Hepatocyte (in vitro differentiated cells): ENCODE measurements around the gene CUBN. TPM values are rescaled to one million over a fixed set of nuclear protein-coding genes. Genes with fewer than 3 reads are reported as not detected.

Experiments used
- DNase-seq: peaks from one replicate; pipeline ENCODE4 v3.0.0-alpha.2; 2016; ENCODE audit warnings: low spot score
- H2AFZ ChIP-seq: fragments of 200-600 bp; sonication (generic); 2 replicates; pipeline ENCODE4 v1.6.0; 2016; ENCODE audit warnings: antibody characterized with exemption, mild to moderate bottlenecking
- H3K27ac ChIP-seq: fragments of 200-600 bp; sonication (generic); 2 replicates; pipeline ENCODE4 v1.5.1; 2016; ENCODE audit warnings: mild to moderate bottlenecking
- H3K27me3 ChIP-seq: fragments of 200-600 bp; sonication (generic); 2 replicates; pipeline ENCODE4 v1.6.1; 2016
- H3K36me3 ChIP-seq: fragments of 200-600 bp; sonication (generic); replicated peaks from 2 replicates; pipeline ENCODE4 v1.5.1; 2016; ENCODE audit warnings: low read depth; ENCODE audit not compliant: insufficient read depth
- H3K4me1 ChIP-seq: fragments of 200-600 bp; sonication (generic); 2 replicates; pipeline ENCODE4 v1.5.1; 2016; ENCODE audit warnings: mild to moderate bottlenecking, moderate library complexity; ENCODE audit not compliant: insufficient read depth
- H3K4me2 ChIP-seq: fragments of 200-600 bp; sonication (generic); 2 replicates; pipeline ENCODE4 v1.6.0; 2016
- H3K4me3 ChIP-seq: fragments of 200-600 bp; sonication (generic); 2 replicates; pipeline ENCODE4 v1.5.1; 2016; ENCODE audit warnings: mild to moderate bottlenecking
- H3K79me2 ChIP-seq: fragments of 200-600 bp; sonication (generic); 2 replicates; pipeline ENCODE4 v1.6.0; 2017; ENCODE audit warnings: mild to moderate bottlenecking
- H3K9me2 ChIP-seq: fragments of 200-600 bp; sonication (generic); replicated peaks from 2 replicates; pipeline ENCODE4 v1.6.0; 2017; ENCODE audit warnings: mild to moderate bottlenecking; ENCODE audit not compliant: insufficient read depth
- H3K9me3 ChIP-seq: fragments of 200-600 bp; sonication (generic); 2 replicates; pipeline ENCODE4 v1.5.1; 2016; ENCODE audit warnings: low read depth, mild to moderate bottlenecking
- H4K20me1 ChIP-seq: fragments of 200-600 bp; sonication (generic); 2 replicates; pipeline ENCODE4 v1.6.0; 2016; ENCODE audit warnings: mild to moderate bottlenecking; ENCODE audit not compliant: insufficient read depth, poor library complexity, severe bottlenecking
- CTCF ChIP-seq: fragments of 200-600 bp; sonication (generic); IDR thresholded peaks from 2 replicates; pipeline ENCODE4 v1.5.1; 2016; ENCODE audit warnings: antibody characterized with exemption, mild to moderate bottlenecking; ENCODE audit not compliant: poor library complexity
- EZH2 ChIP-seq: fragments of 200-600 bp; sonication (generic); IDR thresholded peaks from 2 replicates; pipeline ENCODE4 v1.6.1; 2016; ENCODE audit warnings: antibody characterized with exemption, mild to moderate bottlenecking, borderline replicate concordance
- EZH2phosphoT487 ChIP-seq: fragments of 200-600 bp; sonication (generic); IDR thresholded peaks from one replicate; pipeline ENCODE4 v1.6.1; 2018; ENCODE audit warnings: antibody characterized with exemption, mild to moderate bottlenecking, low read depth, moderate library complexity; ENCODE audit not compliant: unreplicated experiment, severe bottlenecking
- WGBS: methylation state at CpG from one replicate; pipeline ENCODE4 v1.1.6; 2016; ENCODE audit warnings: low lambda C conversion rate; ENCODE audit errors: missing lambda C conversion rate; 5-methylcytosine and 5-hydroxymethylcytosine counted together
- polyA plus RNA-seq: library from polyadenylated mRNA; unstranded; fragments of >200 nt; fragmentation: Nextera tagmentation; extraction: Ambion mirVana; gene quantifications from 2 replicates; pipeline ENCODE4 v1.2.1, GENCODE V29; 2016
- total RNA-seq: library from RNA; depleted of rRNA; stranded (reverse); fragments of >200 nt; gene quantifications from 2 replicates; pipeline ENCODE4 v1.2.3, GENCODE V29; 2014

Gene CUBN
- total and polyA plus RNA-seq, 2 experiments from 2014 or later = 2.0 to 10.6 TPM

DNA sequence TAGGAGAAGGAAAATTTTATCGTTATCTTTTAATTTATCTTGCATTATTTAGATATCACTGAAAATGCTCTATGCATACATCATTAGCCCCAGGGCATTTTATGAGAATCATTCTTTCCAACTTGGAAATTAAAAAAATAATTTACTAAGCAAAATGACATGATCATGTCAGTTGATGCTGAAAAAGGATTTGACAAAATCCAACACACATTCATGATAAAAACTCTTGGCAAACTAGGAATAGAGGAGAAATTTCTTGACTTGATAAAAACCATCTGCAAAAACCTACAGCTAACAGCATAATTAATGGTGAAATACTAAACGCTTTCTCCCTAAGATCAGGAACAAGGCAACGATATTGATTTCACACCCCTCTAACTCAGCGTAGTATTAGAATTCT lies 272.2 kb downstream of the CUBN start:
- H3K79me2 ChIP-seq = no peaks in the 10 kb centered on the region
- no peaks in the 10 kb centered on the region for H3K4me1 ChIP-seq
- H3K4me2 ChIP-seq = no peak overlapping the region
- H3K4me3 ChIP-seq = no peak overlapping the region
- H3K27ac ChIP-seq = no peak overlapping the region
- H4K20me1 ChIP-seq = no peaks in the 10 kb centered on the region
- no peak for TF ChIP-seq EZH2
- TF ChIP-seq EZH2phosphoT487 = no peak
- TF ChIP-seq CTCF = no peak
- H3K27me3 ChIP-seq = no peaks in the 10 kb centered on the region
- DNase-seq = no peak
- no peaks in the 10 kb centered on the region for H3K9me3 ChIP-seq
- 70% methylated on average over 4 of the region's 4 CpGs for WGBS
- H3K9me2 ChIP-seq = no peaks in the 10 kb centered on the region
- H3K36me3 ChIP-seq = no peaks in the 10 kb centered on the region
- no peak overlapping the region for H2AFZ ChIP-seq

DNA sequence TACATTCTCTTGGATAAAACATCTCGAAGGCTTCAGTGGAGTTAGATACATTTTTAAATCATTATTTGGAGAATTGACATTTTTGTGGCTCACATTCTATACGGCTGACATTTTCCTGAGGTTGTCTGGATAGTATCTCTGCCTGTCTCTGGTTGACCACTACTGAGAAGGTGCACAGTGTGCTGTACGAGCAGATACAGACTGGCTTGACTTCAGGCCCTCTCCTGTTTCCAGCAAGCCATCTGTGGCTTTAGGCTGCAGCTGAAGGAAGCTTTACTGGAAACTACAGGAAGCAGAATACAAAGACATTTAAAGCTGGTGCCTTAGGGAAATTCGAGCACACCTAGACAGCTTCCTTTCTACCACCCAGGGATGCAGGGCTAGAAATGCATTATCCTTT lies 273.0 kb downstream of the CUBN start:
- Histone ChIP-seq H3K27me3 (no peaks in the 10 kb centered on the region), H3K27ac (no peak overlapping the region), H3K4me3 (no peak overlapping the region), H3K4me2 (no peak overlapping the region), H3K4me1 (no peaks in the 10 kb centered on the region), H3K9me2 (no peaks in the 10 kb centered on the region), H4K20me1 (no peaks in the 10 kb centered on the region), H3K79me2 (no peaks in the 10 kb centered on the region), H2AFZ (no peak overlapping the region), H3K9me3 (no peaks in the 10 kb centered on the region), H3K36me3 (no peaks in the 10 kb centered on the region)
- 47% methylated on average over 4 of the region's 4 CpGs for WGBS
- DNase-seq = no peak
- TF ChIP-seq EZH2phosphoT487 = no peak
- TF ChIP-seq CTCF = no peak
- TF ChIP-seq EZH2 = no peak

DNA sequence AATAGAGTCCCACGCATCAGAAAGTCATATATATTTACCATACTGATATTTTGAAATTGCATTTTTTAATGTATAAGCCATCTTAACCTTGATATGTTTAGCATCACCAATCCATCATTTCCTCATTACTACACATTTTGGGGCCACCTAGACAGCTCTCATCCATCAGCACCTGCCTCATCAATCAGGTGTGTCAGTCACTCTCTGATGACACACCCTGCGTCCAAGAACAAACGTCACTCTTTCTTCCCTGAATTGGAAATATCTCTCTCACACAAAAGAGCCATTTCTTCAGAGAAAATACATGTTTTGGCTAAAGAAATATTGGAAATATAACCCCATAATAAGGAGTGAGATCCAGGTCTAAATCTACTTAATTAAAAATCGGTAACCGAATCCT lies 273.5 kb downstream of the CUBN start:
- H3K9me2 ChIP-seq = no peaks in the 10 kb centered on the region
- no peaks in the 10 kb centered on the region for H3K79me2 ChIP-seq
- no peak overlapping the region for H3K4me3 ChIP-seq
- no peak for DNase-seq
- H3K4me1 ChIP-seq = no peaks in the 10 kb centered on the region
- WGBS = 76% methylated on average over 5 of the region's 5 CpGs
- H3K4me2 ChIP-seq = no peak overlapping the region
- H3K27ac ChIP-seq = no peak overlapping the region
- H3K36me3 ChIP-seq = no peaks in the 10 kb centered on the region
- no peak overlapping the region for H2AFZ ChIP-seq
- no peaks in the 10 kb centered on the region for H3K27me3 ChIP-seq
- TF ChIP-seq EZH2 (no peak), EZH2phosphoT487 (no peak), CTCF (no peak)
- no peaks in the 10 kb centered on the region for H4K20me1 ChIP-seq
- no peaks in the 10 kb centered on the region for H3K9me3 ChIP-seq

DNA sequence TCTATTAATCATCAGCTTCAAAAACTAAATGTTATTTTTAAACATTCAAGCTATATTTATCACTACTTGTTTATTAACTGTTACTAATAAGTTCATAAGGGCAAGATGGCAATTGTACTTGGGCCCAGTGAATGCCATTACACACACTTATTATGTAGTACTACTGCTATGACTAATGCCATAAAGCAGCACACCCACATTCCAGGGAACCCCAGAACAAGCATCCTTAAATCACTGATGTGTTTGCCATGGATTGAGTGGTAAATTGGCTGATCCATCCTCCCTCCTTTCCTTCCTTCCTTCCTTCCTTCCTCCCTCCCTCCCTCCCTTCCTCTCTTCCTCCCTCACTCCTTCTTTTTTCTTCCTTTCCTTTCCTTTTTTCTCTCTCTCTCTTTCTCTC lies 275.0 kb downstream of the CUBN start:
- Histone ChIP-seq H3K4me3 (no peak overlapping the region), H3K27me3 (no peaks in the 10 kb centered on the region), H3K9me3 (no peaks in the 10 kb centered on the region), H3K27ac (no peak overlapping the region), H3K79me2 (no peaks in the 10 kb centered on the region), H3K4me1 (no peaks in the 10 kb centered on the region), H3K4me2 (no peak overlapping the region), H3K36me3 (no peaks in the 10 kb centered on the region), H2AFZ (no peak overlapping the region), H3K9me2 (no peaks in the 10 kb centered on the region), H4K20me1 (no peaks in the 10 kb centered on the region)
- TF ChIP-seq CTCF (no peak), EZH2 (no peak), EZH2phosphoT487 (no peak)
- peak; percentile 10 for DNase-seq
